Mucosa of rectum (tissue), 2 donors: ENCODE results near the gene DYNC1H1.
"Not testable (repeated sequence)": the region's sequence is repeated elsewhere in the genome, so short reads cannot be mapped to it uniquely, and the experiment has no call there.

Source experiments
- H3K27ac ChIP-seq, 2 donors: one replicate each; pipeline ENCODE4 v1.7.0; 2013; ENCODE audit warnings: inconsistent platforms in 2 of 2, low read depth in 2 of 2, low read length in 2 of 2
- H3K27me3 ChIP-seq, 2 donors: one replicate each; pipeline ENCODE4 v1.7.0; 2013; ENCODE audit warnings: low read length in 2 of 2; ENCODE audit not compliant: control insufficient read depth in 2 of 2, insufficient read depth in 2 of 2
- H3K36me3 ChIP-seq, 2 donors: one replicate each; pipeline ENCODE4 v1.7.0; 2013; ENCODE audit warnings: low read length in 2 of 2; ENCODE audit not compliant: control insufficient read depth in 2 of 2, insufficient read depth in 2 of 2
- H3K4me1 ChIP-seq, 2 donors: one replicate each; pipeline ENCODE4 v1.7.0; 2013; ENCODE audit warnings: low read length in 2 of 2, mild to moderate bottlenecking in 1 of 2; ENCODE audit not compliant: control insufficient read depth in 2 of 2, insufficient read depth in 2 of 2
- H3K4me3 ChIP-seq, 2 donors: one replicate each; pipeline ENCODE4 v1.7.0; 2013; ENCODE audit warnings: low read length in 2 of 2
- H3K9ac ChIP-seq, 2 donors: one replicate each; pipeline ENCODE4 v1.7.0; 2013; ENCODE audit warnings: low read length in 2 of 2, low read depth in 1 of 2, mild to moderate bottlenecking in 1 of 2
- H3K9me3 ChIP-seq, 2 donors: one replicate each; pipeline ENCODE4 v1.7.0; 2013; ENCODE audit warnings: low read length in 2 of 2; ENCODE audit not compliant: control insufficient read depth in 2 of 2
- donor health status: healthy.
- donor health status: Normal muscosa, but diverticular disease.

DYNC1H1 gene

DNA sequence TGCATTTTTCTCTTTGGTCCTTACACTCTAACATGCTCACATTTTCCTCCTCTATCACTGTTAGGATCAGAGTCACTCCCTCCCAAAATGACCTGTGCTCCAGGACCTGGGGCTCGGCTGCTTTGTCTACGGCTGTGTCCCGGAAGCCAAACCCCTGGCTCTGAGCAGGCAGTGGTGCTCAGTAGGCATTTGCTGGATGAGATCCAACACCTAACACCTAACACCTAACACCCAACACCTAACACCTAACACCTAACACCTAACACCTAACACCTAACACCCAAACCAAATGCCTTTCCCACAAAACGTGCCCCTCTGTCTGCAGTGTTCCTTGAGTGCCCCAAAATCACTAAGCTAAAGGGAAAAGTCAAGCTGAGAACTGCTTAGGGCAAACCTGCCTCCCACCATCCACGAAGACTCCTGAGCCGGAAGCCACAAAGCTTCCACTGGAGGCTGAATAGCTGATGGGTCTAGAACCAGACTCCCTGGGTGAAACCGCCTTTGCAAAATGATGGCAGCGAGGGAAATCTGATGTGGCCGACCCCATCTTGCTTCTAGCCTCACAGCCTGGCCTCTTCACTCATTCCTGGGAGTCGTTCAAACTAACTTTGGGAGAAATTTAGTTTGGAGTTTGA, 93.2 kb downstream of the DYNC1H1 start:
- Histone ChIP-seq H3K4me1 (no peaks in the 10 kb centered on the region), H3K27me3 (no peaks in the 10 kb centered on the region), H3K4me3 (no peak overlapping the region), H3K36me3 (peaks cover 0 to 3% of the 10 kb centered on the region in 2 donors), H3K27ac (no peak overlapping the region), H3K9me3 (no peaks in the 10 kb centered on the region), H3K9ac (no peak overlapping the region)

DNA sequence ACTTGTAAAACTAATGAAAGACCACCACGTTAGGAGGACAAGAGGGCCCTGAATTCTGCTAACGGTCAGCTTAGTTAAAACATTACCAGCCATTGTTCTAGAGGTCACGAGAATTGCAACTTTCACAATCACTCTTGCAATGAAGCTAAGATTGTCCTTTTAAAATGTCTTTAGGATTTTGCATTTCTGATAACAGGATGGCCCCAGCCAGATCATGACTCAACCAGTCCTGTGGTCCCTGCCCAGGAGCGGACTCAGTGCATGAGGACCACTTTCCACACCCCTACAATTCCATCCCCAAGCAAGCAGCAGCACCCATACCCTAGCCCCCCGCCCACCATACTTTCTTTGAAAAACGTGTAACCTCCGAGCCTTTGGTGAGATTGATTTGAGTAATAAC, 93.8 kb downstream of the DYNC1H1 start:
- H3K27ac ChIP-seq = no peak overlapping the region
- no peak overlapping the region for H3K4me3 ChIP-seq
- no peaks in the 10 kb centered on the region for H3K9me3 ChIP-seq
- H3K9ac ChIP-seq = no peak overlapping the region
- H3K4me1 ChIP-seq = peaks cover 0 to 2% of the 10 kb centered on the region in 2 donors
- H3K36me3 ChIP-seq = no peaks in the 10 kb centered on the region
- no peaks in the 10 kb centered on the region for H3K27me3 ChIP-seq

DNA sequence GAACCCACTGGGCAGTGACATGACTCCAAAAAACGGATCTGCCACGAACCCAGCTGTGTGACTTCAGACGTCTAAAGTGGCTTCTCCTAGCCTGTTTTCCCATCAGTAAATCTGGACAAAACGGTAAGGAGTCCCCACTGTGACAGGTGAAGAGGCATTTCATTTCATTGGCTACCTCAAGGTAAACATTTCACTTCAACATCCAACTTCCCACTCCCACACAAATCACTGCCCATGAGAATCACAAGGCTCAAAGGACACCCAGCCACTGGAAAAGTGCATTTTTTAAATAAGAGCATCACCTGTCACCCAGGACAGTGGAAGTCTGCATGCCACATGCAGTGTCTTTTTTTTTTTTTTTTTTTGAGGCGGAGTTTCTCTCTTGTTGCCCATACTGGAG, 94.6 kb downstream of the DYNC1H1 start:
- H3K27ac ChIP-seq = no peak overlapping the region
- no peak overlapping the region for H3K4me3 ChIP-seq
- H3K36me3 ChIP-seq = no peaks in the 10 kb centered on the region
- H3K27me3 ChIP-seq = no peaks in the 10 kb centered on the region
- no peaks in the 10 kb centered on the region for H3K9me3 ChIP-seq
- peaks cover 2 to 6% of the 10 kb centered on the region in 2 donors for H3K4me1 ChIP-seq
- no peak overlapping the region for H3K9ac ChIP-seq

DNA sequence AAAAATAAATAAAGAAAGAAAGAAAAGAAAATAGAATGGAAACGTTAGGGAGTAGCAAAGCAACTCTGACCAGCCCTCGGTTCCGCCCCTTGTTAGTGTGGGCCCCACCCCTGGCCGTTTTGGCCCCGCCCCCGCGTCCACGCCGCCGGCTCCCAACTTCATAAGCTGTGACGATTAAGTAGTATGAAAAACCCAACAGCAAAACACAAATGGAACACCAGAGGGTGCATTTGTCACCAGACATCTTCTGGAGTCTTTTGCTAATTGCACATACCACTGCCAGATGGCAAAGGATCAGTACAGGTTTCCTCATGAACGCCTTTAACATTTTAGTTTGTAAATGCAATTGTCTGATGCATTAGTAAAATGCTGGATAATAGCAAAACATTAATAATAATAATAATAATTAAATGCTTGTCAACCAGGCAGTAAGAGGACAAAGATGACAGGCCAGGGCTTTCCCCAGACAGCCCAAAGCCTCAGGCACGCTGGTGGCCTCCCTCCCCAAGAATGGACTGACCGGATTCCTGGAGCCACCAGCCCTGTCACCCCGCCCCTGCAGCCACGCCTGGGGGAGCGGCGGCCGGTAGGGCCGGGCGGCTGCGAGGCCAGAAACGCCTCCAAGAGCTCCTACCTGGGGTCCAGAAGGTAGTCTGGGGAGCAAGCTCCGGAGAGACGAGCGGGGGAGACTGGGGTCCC, 98.9 kb downstream of the DYNC1H1 start:
- Histone ChIP-seq H3K36me3 (no peaks in the 10 kb centered on the region), H3K9ac (peak overlapping the region; percentile 10 to 32), H3K9me3 (no peaks in the 10 kb centered on the region), H3K4me3 (peak overlapping the region; percentile 14 to 37), H3K27me3 (no peaks in the 10 kb centered on the region), H3K4me1 (peaks cover 2 to 7% of the 10 kb centered on the region in 2 donors), H3K27ac (peak overlapping the region in 1 of 2 donors; percentile 41)

DNA sequence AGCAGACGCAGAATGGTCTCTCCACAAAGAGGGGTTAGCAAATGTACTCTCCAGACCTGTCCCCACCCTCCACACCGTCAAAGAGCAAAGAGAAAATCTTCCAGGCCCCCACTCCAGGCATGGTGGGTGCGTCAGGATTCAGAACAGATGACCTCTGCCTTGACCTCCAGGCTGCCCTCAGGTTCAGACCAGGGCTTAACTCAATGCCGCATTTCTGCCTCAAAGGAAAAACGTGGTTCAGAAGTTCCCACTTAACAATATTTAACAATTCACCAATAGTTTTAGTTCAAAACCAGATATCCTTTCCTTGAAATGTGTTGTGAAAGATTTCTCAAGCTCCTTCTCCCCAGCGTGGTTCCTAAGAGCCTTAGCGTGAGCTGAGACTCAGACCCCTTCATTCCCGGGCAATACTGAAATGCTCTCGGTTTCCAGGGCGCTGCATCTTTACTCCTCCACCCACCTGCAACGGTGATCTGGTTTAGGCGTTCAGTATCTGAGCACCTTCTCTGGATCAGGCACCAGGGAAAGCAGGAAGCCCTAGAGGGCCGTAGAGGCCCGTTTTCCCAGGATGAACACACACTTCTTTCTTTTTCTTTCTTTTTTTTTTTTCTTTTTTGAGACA, 99.5 kb downstream of the DYNC1H1 start:
- H3K9ac ChIP-seq = peak overlapping the region; percentile 10 to 32
- peak overlapping the region in 1 of 2 donors; percentile 37 for H3K4me3 ChIP-seq
- H3K27me3 ChIP-seq = no peaks in the 10 kb centered on the region
- H3K9me3 ChIP-seq = no peaks in the 10 kb centered on the region
- H3K36me3 ChIP-seq = no peaks in the 10 kb centered on the region
- H3K27ac ChIP-seq = no peak overlapping the region
- H3K4me1 ChIP-seq = peaks cover 2 to 7% of the 10 kb centered on the region in 2 donors

DNA sequence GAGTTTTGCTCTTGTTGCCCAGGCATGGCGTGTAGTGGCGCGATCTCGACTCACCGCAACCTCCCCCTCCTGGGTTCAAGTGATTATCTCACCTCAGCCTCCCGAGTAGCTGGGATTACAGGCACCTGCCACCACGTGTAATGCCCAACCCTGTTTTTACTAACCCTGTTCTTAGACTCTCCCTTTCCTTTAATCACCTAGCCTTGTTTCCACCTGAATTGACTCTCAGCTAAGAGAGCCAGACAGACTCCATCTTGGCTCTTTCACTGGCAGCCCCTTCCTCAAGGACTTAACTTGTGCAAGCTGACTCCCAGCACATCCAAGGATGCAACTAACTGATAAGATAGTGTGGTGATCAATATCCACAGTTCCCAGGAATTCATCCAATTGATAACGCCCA, 100.2 kb downstream of the DYNC1H1 start:
- not testable (repeated sequence) for H3K27ac ChIP-seq, H3K27me3 ChIP-seq, H3K9ac ChIP-seq, H3K4me1 ChIP-seq, H3K36me3 ChIP-seq, H3K4me3 ChIP-seq, H3K9me3 ChIP-seq

DNA sequence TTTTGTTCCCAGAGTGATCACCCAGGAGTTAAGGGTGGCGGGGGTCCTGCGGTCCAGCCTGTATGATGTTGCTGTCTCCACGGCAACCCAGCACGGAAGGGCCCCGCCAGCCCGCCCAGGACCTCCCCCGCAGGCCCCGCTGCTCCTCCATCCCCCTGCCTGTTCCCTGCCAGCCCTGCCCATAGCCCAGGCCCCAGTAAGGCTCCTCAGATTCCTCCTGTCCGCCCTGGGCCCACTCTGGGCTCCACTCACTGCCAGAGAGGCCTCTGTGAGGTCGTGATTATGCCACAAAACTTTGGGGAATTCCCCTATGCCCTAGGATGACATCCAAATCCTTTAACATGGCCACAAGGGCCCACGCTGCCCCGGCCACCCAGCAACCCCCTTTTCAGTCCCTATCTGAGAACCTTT, 101.7 kb downstream of the DYNC1H1 start:
- no peak overlapping the region for H3K4me3 ChIP-seq
- no peaks in the 10 kb centered on the region for H3K9me3 ChIP-seq
- H3K4me1 ChIP-seq = peaks cover 2 to 7% of the 10 kb centered on the region in 2 donors
- H3K27ac ChIP-seq = no peak overlapping the region
- H3K9ac ChIP-seq = no peak overlapping the region
- H3K27me3 ChIP-seq = no peaks in the 10 kb centered on the region
- H3K36me3 ChIP-seq = no peaks in the 10 kb centered on the region

DNA sequence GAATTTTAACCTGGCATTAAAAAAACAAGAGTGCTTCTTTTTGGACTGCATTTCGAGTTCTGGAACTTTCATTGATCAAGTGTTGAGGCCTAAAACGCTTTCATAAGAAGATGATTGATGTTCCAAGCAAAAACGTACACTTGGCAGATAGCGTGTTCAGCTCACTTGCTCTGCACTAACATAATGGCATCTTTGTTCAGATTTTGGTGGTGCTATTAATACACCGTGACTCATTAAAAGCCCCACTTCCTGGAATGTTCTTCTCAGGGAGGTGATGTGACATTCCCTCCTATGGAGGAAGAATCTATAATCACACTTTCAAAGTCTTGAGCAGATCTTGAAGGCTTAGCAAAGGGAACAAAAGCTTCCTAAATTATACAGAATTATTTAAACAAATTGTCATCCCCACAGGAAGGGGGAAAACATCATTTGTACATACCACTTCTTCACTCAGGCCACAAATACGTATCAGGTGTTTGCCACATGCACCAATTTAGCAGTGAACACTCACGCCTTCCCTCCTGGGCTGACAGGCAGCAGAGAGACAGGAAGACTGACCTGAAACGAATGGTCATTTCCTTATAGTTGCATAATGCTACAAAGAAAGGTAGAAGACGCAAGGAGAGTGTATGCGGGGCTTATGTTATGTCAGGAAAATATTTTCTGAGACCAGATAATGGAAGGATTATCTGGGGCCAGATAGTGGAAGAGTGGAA, 107.1 kb downstream of the DYNC1H1 start:
- H3K27ac ChIP-seq = no peak overlapping the region
- no peak overlapping the region for H3K9ac ChIP-seq
- no peaks in the 10 kb centered on the region for H3K27me3 ChIP-seq
- no peak overlapping the region for H3K4me3 ChIP-seq
- H3K9me3 ChIP-seq = no peaks in the 10 kb centered on the region
- H3K36me3 ChIP-seq = no peaks in the 10 kb centered on the region
- no peaks in the 10 kb centered on the region for H3K4me1 ChIP-seq

DNA sequence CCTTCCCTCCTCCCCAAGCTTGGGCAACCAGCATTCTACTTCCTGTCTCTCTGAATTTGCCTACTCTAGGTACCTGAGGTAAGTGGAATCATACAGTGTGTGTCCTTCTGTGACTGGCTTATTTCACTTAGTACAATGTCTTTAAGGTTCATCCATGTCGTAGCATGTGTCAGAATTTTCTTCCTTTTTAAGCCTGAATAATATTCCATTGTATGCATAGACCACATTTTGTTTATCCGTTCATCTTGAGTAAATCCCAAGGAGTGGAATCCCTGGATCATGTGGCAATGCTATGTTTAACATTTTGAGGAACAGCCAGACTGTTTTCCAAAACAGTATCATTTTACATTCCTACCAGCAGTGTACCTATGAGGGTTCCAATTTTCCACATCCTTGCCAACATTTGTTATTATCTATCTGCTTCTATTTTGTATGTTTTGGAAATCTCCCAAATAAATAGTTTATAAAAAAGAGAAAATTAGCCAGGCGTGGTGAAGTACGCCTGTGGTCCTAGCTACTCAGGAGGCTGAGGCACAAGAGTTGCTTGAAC, 110.1 kb downstream of the DYNC1H1 start:
- Histone ChIP-seq H3K4me1 (no peaks in the 10 kb centered on the region), H3K36me3 (peaks cover 3 to 9% of the 10 kb centered on the region in 2 donors), H3K9me3 (no peaks in the 10 kb centered on the region)

DNA sequence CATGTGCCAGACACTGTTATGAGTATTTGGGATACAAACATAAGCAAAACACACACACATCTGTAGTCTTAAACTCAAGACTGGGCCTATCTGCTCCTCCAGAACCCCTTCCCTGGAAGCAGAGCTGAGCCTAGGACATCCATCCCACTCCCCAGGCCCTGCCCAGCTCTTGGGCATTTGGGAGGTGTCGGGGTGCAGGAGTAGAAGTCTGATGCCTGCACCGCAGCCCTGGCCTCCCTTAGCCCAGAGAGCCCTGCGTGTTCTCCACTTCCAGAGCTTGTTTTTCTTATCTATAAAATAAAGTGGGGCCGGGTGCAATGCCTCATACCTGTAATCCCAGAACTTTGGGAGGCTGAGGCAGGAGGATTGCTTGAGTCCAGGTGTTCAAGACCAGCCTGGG, 110.8 kb downstream of the DYNC1H1 start:
- Histone ChIP-seq H3K9ac (no peak overlapping the region), H3K36me3 (peaks cover 9 to 15% of the 10 kb centered on the region in 2 donors), H3K27ac (no peak overlapping the region), H3K4me3 (no peak overlapping the region), H3K27me3 (no peaks in the 10 kb centered on the region), H3K9me3 (no peaks in the 10 kb centered on the region), H3K4me1 (no peaks in the 10 kb centered on the region)

More for the DNA sequence above, 110.1 kb downstream of the DYNC1H1 start:
- Histone ChIP-seq H3K27me3 (no peaks in the 10 kb centered on the region), H3K9ac (no peak overlapping the region), H3K27ac (no peak overlapping the region), H3K4me3 (no peak overlapping the region)
